Measurements from ENCODE around the gene PARVG. TPM values are rescaled to one million over a fixed set of nuclear protein-coding genes. Genes with fewer than 3 reads are reported as not detected.

Gene PARVG
- total and polyA plus RNA-seq, 2 of the 8 experiments (the other 6 are each of a cell fraction or from before 2014, with no cell fraction given), result 0.37 to 1.5 TPM

DNA sequence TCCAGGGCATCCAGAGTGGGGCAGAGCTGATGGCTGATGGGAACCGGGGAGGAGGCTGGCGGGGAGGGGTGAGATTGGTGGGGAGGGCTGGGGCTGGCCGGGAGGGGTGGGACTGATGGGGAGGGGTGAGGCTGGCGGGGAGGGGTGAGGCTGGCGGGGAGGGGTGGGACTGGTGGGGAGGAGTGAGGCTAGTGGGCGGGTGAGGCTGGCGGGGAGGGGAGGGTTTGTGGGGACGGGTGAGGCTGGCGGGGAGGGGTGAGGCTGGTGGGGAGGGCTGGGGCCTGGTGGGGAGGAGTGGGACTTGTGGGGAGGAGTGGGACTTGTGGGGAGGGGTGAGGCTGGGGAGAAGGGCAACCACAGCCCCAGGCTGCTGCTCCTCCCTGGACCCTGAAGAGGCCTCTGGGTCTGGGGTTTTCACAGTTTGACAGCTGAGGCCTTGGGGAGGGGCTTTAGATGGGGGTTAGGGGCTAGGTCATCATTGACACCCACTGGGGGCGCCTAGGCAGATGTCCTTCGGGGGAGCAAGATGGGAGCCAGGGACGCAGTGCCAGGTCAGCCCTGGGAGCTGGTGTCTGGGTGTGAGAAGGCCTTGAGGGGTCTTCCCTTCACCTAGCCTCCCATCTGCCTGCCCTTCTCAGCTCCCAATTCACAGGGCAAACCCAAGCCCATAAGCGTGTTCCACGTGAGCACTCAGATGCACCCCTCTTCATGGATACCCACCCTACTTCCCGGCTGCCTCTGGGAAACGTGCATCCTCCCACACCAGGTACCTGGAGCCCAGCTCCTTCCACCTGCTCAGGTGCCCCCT lies 26.7 kb downstream of the PARVG start:
- Histone ChIP-seq H3K9me3 (ENCODE audit: insufficient read depth in 2 of 2, low read depth in 1 of 2, low read length in 1 of 2) (no peaks in the 10 kb centered on the region), H3K23ac (ENCODE audit: insufficient read length) (no peak overlapping the region), H3K27me3 (replicated peaks in 1 of 4; ENCODE audit: control insufficient read depth in 3 of 4, extremely low read depth in 1 of 4, insufficient read depth in 3 of 4, low read length in 3 of 4) (no peaks in the 10 kb centered on the region), H2BK120ac (replicated peaks; ENCODE audit: low read depth, low read length) (no peak overlapping the region), H3K4me1 (replicated peaks in 1 of 4; ENCODE audit: control insufficient read depth in 3 of 4, insufficient read depth in 4 of 4, low read length in 3 of 4) (no peaks in the 10 kb centered on the region), H3K27ac (ENCODE audit: low read depth, low read length) (no peak overlapping the region), H2BK20ac (ENCODE audit: low read length) (no peak overlapping the region), H3K36me3 (ENCODE audit: control insufficient read depth in 2 of 4, insufficient read depth in 4 of 4, low read length in 3 of 4) (no peaks in the 10 kb centered on the region), H4K8ac (ENCODE audit: extremely low read depth, insufficient read depth, low read length) (no peak overlapping the region), H2BK12ac (ENCODE audit: low read depth, low read length) (no peak overlapping the region), H3K4me3 (ENCODE audit: extremely low read depth in 1 of 4, insufficient read depth in 2 of 4, low read depth in 3 of 4, low read length in 4 of 4) (no peak overlapping the region), H3K56ac (replicated peaks; ENCODE audit: insufficient read length, low read depth, low read length) (no peak overlapping the region), H3K9ac (replicated peaks in 1 of 4; ENCODE audit: extremely low read depth in 1 of 4, low read depth in 3 of 4, low read length in 3 of 4) (no peak overlapping the region), H2AFZ (ENCODE audit: low read length) (0 out of 2 replicates have a peak overlapping the region, but pooled peaks have one; percentile 9), H3K14ac (ENCODE audit: insufficient read length) (no peak overlapping the region), H3K23me2 (ENCODE audit: low read depth, low read length) (no peaks in the 10 kb centered on the region; the same call in 1 of the 2 replicates), H3K79me2 (ENCODE audit: control insufficient read depth in 1 of 2, insufficient read depth in 2 of 2, low read length in 2 of 2) (no peaks in the 10 kb centered on the region), H4K91ac (replicated peaks; ENCODE audit: insufficient read length, low read length) (no peak overlapping the region), H4K20me1 (replicated peaks in 1 of 2; ENCODE audit: control insufficient read depth in 1 of 2, insufficient read depth in 2 of 2, low read length in 2 of 2) (no peaks in the 10 kb centered on the region), H2AK5ac (ENCODE audit: low read depth, low read length) (peak overlapping the region; percentile 13; the same call in 1 of the 2 replicates), H3K18ac (ENCODE audit: extremely low read depth, low read length) (no peak overlapping the region), H2BK5ac (ENCODE audit: low read depth, low read length) (no peak overlapping the region), H3K79me1 (ENCODE audit: low read depth, low read length) (no peaks in the 10 kb centered on the region), H4K5ac (ENCODE audit: insufficient read length, low read depth, low read length) (no peak overlapping the region), H2BK15ac (ENCODE audit: low read length) (no peak overlapping the region), H3K4me2 (ENCODE audit: insufficient read depth in 1 of 2, low read depth in 2 of 2, low read length in 2 of 2) (no peak overlapping the region), H3K4ac (replicated peaks; ENCODE audit: insufficient read length, low read depth, low read length) (no peak overlapping the region)
- FAIRE-seq, result no peak
- ChIA-PET POLR2A (ENCODE audit: partially characterized antibody) (interaction anchor here (0.6 to 1.3 kb wide), 2 partner anchors 11 to 14 kb away, joined by 3 read pairs; no protein-coding TSS in a partner anchor), CTCF (ENCODE audit: partially characterized antibody) (interaction anchor here (0.7 kb wide), 3 partner anchors 9 to 82 kb away, joined by 3 read pairs; no protein-coding TSS in a partner anchor)
- DNase-seq (ENCODE audit: low read depth in 1 of 2, low spot score in 2 of 2), result no peak
- WGBS, 2 experiments (ENCODE audit: extremely low coverage in 1 of 2, insufficient coverage in 1 of 2, insufficient read length in 1 of 2, insufficient replicate concordance in 2 of 2, low coverage in 1 of 2, low lambda C conversion rate in 2 of 2, missing lambda C conversion rate in 1 of 2), result 93% methylated on average over 7 of the region's 16 CpGs; no CpG with 5 or more reads in 1 of the 2 experiments
- no peak for TF ChIP-seq SUZ12 (IDR thresholded peaks at IDR 0.05; ENCODE audit: low read length)
